HG03095 (cell line): Measurements from ENCODE around the gene DRD3.
A peak's percentile ranks its signal among the peaks of the same experiment; 100 is the strongest.

Experiments used
- ATAC-seq: cut with Tn5 transposase; IDR thresholded peaks from one replicate; pipeline ENCODE4 v1.9.1; 2021; ENCODE audit warnings: moderate library complexity; ENCODE audit not compliant: unreplicated experiment

DRD3 gene

GRCh38 chr3:114186501-114186900 is 7.6 kb upstream of the DRD3 start:
- no peak for ATAC-seq

- no peak for ATAC-seq
Observed at GRCh38 chr3:114179575-114179974, 723 bp upstream of the DRD3 start.

GRCh38 chr3:114176890-114177289 is 2.0 kb downstream of the DRD3 start:
- no peak for ATAC-seq

GRCh38 chr3:114176487-114176886 is 2.4 kb downstream of the DRD3 start:
- no peak for ATAC-seq

GRCh38 chr3:114175204-114175987 is 3.5 kb downstream of the DRD3 start:
- no peak for ATAC-seq

GRCh38 chr3:114171677-114172076 is 7.2 kb downstream of the DRD3 start:
- no peak for ATAC-seq

GRCh38 chr3:114168150-114168549 is 10.7 kb downstream of the DRD3 start:
- no peak for ATAC-seq

GRCh38 chr3:114157321-114157720 is 21.5 kb downstream of the DRD3 start:
- ATAC-seq: no peak

- no peak for ATAC-seq
Observed at GRCh38 chr3:114155370-114155821, 23.5 kb downstream of the DRD3 start.

GRCh38 chr3:114154321-114154821 is 24.5 kb downstream of the DRD3 start:
- no peak for ATAC-seq

- ATAC-seq: peak; percentile 90
Observed at GRCh38 chr3:114152519-114153151, 26.2 kb downstream of the DRD3 start.

- ATAC-seq: no peak
Observed at GRCh38 chr3:114151091-114151490, 27.8 kb downstream of the DRD3 start.

GRCh38 chr3:114147251-114147650 is 31.6 kb downstream of the DRD3 start:
- ATAC-seq: no peak

- no peak for ATAC-seq
Observed at GRCh38 chr3:114144909-114145688, 33.8 kb downstream of the DRD3 start.

- no peak for ATAC-seq
Observed at GRCh38 chr3:114143817-114144216, 35.0 kb downstream of the DRD3 start.

GRCh38 chr3:114139836-114140235 is 39.0 kb downstream of the DRD3 start:
- ATAC-seq: no peak

GRCh38 chr3:114133947-114134346 is 44.9 kb downstream of the DRD3 start:
- ATAC-seq: no peak

GRCh38 chr3:114132500-114132899 is 46.4 kb downstream of the DRD3 start:
- ATAC-seq: no peak

GRCh38 chr3:114128826-114129225 is 50.0 kb downstream of the DRD3 start:
- ATAC-seq: no peak

- ATAC-seq: no peak
Observed at GRCh38 chr3:114128231-114128630, 50.6 kb downstream of the DRD3 start.

- ATAC-seq: no peak
Observed at GRCh38 chr3:114127517-114127916, 51.3 kb downstream of the DRD3 start.
